Mesenchymal stem cell (in vitro differentiated cells and primary cell): Measurements from ENCODE around the gene OSBPL3.

Experiments used
- DNase-seq: peaks from one replicate; pipeline ENCODE4 v3.0.0-alpha.2; 2013
- H2AFZ ChIP-seq: one replicate; pipeline ENCODE4 v1.6.1; 2013; ENCODE audit warnings: low read depth, mild to moderate bottlenecking, control low read depth, inconsistent platforms, low read length, moderate library complexity
- H2AK5ac ChIP-seq: 2 replicates; pipeline ENCODE4 v1.6.1; 2013; ENCODE audit warnings: low read length, moderate library complexity, mild to moderate bottlenecking, inconsistent platforms; ENCODE audit not compliant: severe bottlenecking
- H2BK120ac ChIP-seq: one replicate; pipeline ENCODE4 v1.6.1; 2013; ENCODE audit warnings: low read depth, mild to moderate bottlenecking, inconsistent platforms, low read length, moderate library complexity
- H2BK12ac ChIP-seq, 2 experiments: one replicate each; pipeline ENCODE4 v1.6.1; 2013; ENCODE audit warnings: inconsistent platforms in 2 of 2, low read length in 2 of 2, mild to moderate bottlenecking in 2 of 2, moderate library complexity in 2 of 2, control low read depth in 1 of 2
- H2BK15ac ChIP-seq: one replicate; pipeline ENCODE4 v1.6.1; 2013; ENCODE audit warnings: mild to moderate bottlenecking, low read depth, inconsistent platforms; ENCODE audit not compliant: poor library complexity, severe bottlenecking
- H2BK5ac ChIP-seq: 2 replicates; pipeline ENCODE4 v1.6.1; 2013; ENCODE audit warnings: low read depth, mild to moderate bottlenecking, low read length, control low read depth, inconsistent platforms; ENCODE audit not compliant: poor library complexity, severe bottlenecking
- H3K14ac ChIP-seq, 2 experiments: one replicate each; pipeline ENCODE4 v1.6.1; 2013; ENCODE audit warnings: inconsistent platforms in 2 of 2, low read length in 2 of 2, control low read depth in 1 of 2, mild to moderate bottlenecking in 1 of 2, moderate library complexity in 1 of 2
- H3K18ac ChIP-seq, 2 experiments: one replicate each; pipeline ENCODE4 v1.6.1; 2013; ENCODE audit warnings: inconsistent platforms in 2 of 2, low read length in 2 of 2, control low read depth in 1 of 2, low read depth in 1 of 2, mild to moderate bottlenecking in 1 of 2
- H3K23ac ChIP-seq, 2 experiments: one replicate each; pipeline ENCODE4 v1.6.1; 2013; ENCODE audit warnings: inconsistent platforms in 2 of 2, low read length in 2 of 2, mild to moderate bottlenecking in 2 of 2, moderate library complexity in 2 of 2, control low read depth in 1 of 2
- H3K27ac ChIP-seq: 2 replicates; pipeline ENCODE4 v1.5.1; 2013; ENCODE audit warnings: mild to moderate bottlenecking, moderate library complexity, low read length, control low read depth, inconsistent platforms; ENCODE audit not compliant: poor library complexity, severe bottlenecking
- H3K27me3 ChIP-seq, 2 experiments: 2 replicates each; pipeline versions ENCODE4 v1.6.1 to v1.7.0; 2013; ENCODE audit warnings: low read length in 2 of 2, mild to moderate bottlenecking in 2 of 2, moderate library complexity in 2 of 2, control low read depth in 1 of 2, inconsistent platforms in 1 of 2; ENCODE audit not compliant: control insufficient read depth in 1 of 2, insufficient read depth in 1 of 2
- H3K36me3 ChIP-seq, 2 experiments: 2 replicates each; pipeline versions ENCODE4 v1.6.1 to v1.7.0; 2013; ENCODE audit warnings: low read length in 2 of 2, control low read depth in 1 of 2, inconsistent platforms in 1 of 2, low read depth in 1 of 2, mild to moderate bottlenecking in 1 of 2; ENCODE audit not compliant: insufficient read depth in 2 of 2, control insufficient read depth in 1 of 2
- H3K4ac ChIP-seq, 2 experiments: one replicate each; pipeline ENCODE4 v1.6.1; 2013; ENCODE audit warnings: inconsistent platforms in 2 of 2, low read length in 2 of 2, mild to moderate bottlenecking in 2 of 2, moderate library complexity in 2 of 2, control low read depth in 1 of 2, low read depth in 1 of 2
- H3K4me1 ChIP-seq: 2 replicates; pipeline ENCODE4 v1.6.1; 2013; ENCODE audit warnings: low read depth, low read length, control low read depth; ENCODE audit not compliant: control insufficient read depth, insufficient read depth
- H3K4me2 ChIP-seq: 2 replicates; pipeline ENCODE4 v1.6.1; 2013; ENCODE audit warnings: low read length, mild to moderate bottlenecking, inconsistent platforms; ENCODE audit not compliant: poor library complexity, severe bottlenecking
- H3K4me3 ChIP-seq, 2 experiments: 2 replicates each; pipeline versions ENCODE4 v1.5.1 to v1.7.0; 2013; ENCODE audit warnings: low read length in 2 of 2, mild to moderate bottlenecking in 2 of 2, control low read depth in 1 of 2, low read depth in 1 of 2; ENCODE audit not compliant: insufficient read depth in 1 of 2
- H3K79me1 ChIP-seq: replicated peaks from 2 replicates; pipeline ENCODE4 v1.6.1; 2013; ENCODE audit warnings: mild to moderate bottlenecking, control low read depth, low read length, inconsistent platforms; ENCODE audit not compliant: poor library complexity, severe bottlenecking
- H3K9ac ChIP-seq: 2 replicates; pipeline ENCODE4 v1.7.0; 2013; ENCODE audit warnings: mild to moderate bottlenecking, low read length, moderate library complexity
- H3K9me3 ChIP-seq: 2 replicates; pipeline ENCODE4 v1.7.0; 2013; ENCODE audit warnings: mild to moderate bottlenecking, low read length; ENCODE audit not compliant: control insufficient read depth
- H4K8ac ChIP-seq: one replicate; pipeline ENCODE4 v1.6.1; 2013; ENCODE audit warnings: inconsistent platforms, mild to moderate bottlenecking, low read length, moderate library complexity
- H4K91ac ChIP-seq: one replicate; pipeline ENCODE4 v1.6.1; 2013; ENCODE audit warnings: mild to moderate bottlenecking, low read length, inconsistent platforms
- WGBS: methylation state at CpG from one replicate; pipeline ENCODE4 v1.1.7; 2013; ENCODE audit warnings: mixed read lengths; 5-methylcytosine and 5-hydroxymethylcytosine counted together

The OSBPL3 gene

GRCh38 chr7:24899905-24900304 lies 80.1 kb downstream of the OSBPL3 start:
- no peak overlapping the region for H3K4me3 ChIP-seq
- H2BK5ac ChIP-seq, result no peak overlapping the region
- no peak overlapping the region for H4K91ac ChIP-seq
- H3K14ac ChIP-seq, result no peak overlapping the region
- no peak overlapping the region for H2BK120ac ChIP-seq
- no peaks in the 10 kb centered on the region for H3K36me3 ChIP-seq
- H3K27ac ChIP-seq, result no peak overlapping the region
- no peak overlapping the region for H2BK15ac ChIP-seq
- H3K9ac ChIP-seq, result no peak overlapping the region
- no peak overlapping the region for H4K8ac ChIP-seq
- no peak overlapping the region for H2BK12ac ChIP-seq
- 97% methylated on average over 3 of the region's 4 CpGs for WGBS
- no peak for DNase-seq
- no peak overlapping the region for H2AK5ac ChIP-seq
- no peak overlapping the region for H3K23ac ChIP-seq
- no peak overlapping the region for H3K4ac ChIP-seq
- H3K4me2 ChIP-seq, result no peak overlapping the region
- H3K4me1 ChIP-seq, result no peaks in the 10 kb centered on the region
- peaks cover 38% of the 10 kb centered on the region for H3K79me1 ChIP-seq
- no peak overlapping the region for H2AFZ ChIP-seq
- H3K18ac ChIP-seq, result no peak overlapping the region
- H3K9me3 ChIP-seq, result no peaks in the 10 kb centered on the region
- H3K27me3 ChIP-seq, result no peaks in the 10 kb centered on the region

- no peak overlapping the region for H2BK12ac ChIP-seq
- H3K14ac ChIP-seq, result no peak overlapping the region
- no peak overlapping the region for H3K4me2 ChIP-seq
- WGBS, result no CpG with 5 or more reads among the region's 1 CpG
- no peak overlapping the region for H2BK120ac ChIP-seq
- H3K27ac ChIP-seq, result no peak overlapping the region
- H3K79me1 ChIP-seq, result peaks cover 46% of the 10 kb centered on the region
- H3K23ac ChIP-seq, result no peak overlapping the region
- H3K9ac ChIP-seq, result no peak overlapping the region
- H4K91ac ChIP-seq, result no peak overlapping the region
- H3K9me3 ChIP-seq, result no peaks in the 10 kb centered on the region
- no peaks in the 10 kb centered on the region for H3K27me3 ChIP-seq
- H3K18ac ChIP-seq, result no peak overlapping the region
- no peak overlapping the region for H3K4ac ChIP-seq
- H2BK5ac ChIP-seq, result no peak overlapping the region
- H2AK5ac ChIP-seq, result no peak overlapping the region
- H2BK15ac ChIP-seq, result no peak overlapping the region
- H3K36me3 ChIP-seq, result no peaks in the 10 kb centered on the region
- no peak overlapping the region for H2AFZ ChIP-seq
- H3K4me3 ChIP-seq, result no peak overlapping the region
- no peaks in the 10 kb centered on the region for H3K4me1 ChIP-seq
- DNase-seq, result no peak
- no peak overlapping the region for H4K8ac ChIP-seq
These were observed 80.8 kb downstream of the OSBPL3 start for GRCh38 chr7:24899161-24899560.

GRCh38 chr7:24898691-24899090 lies 81.3 kb downstream of the OSBPL3 start:
- no peak overlapping the region for H4K8ac ChIP-seq
- no peak overlapping the region for H2BK120ac ChIP-seq
- no peaks in the 10 kb centered on the region for H3K27me3 ChIP-seq
- 86% methylated on average over 4 of the region's 4 CpGs for WGBS
- no peak overlapping the region for H2AFZ ChIP-seq
- no peak overlapping the region for H3K27ac ChIP-seq
- no peak overlapping the region for H3K23ac ChIP-seq
- H2BK15ac ChIP-seq, result no peak overlapping the region
- no peak overlapping the region for H2BK12ac ChIP-seq
- no peak overlapping the region for H3K4me3 ChIP-seq
- no peaks in the 10 kb centered on the region for H3K4me1 ChIP-seq
- H3K9me3 ChIP-seq, result no peaks in the 10 kb centered on the region
- H3K79me1 ChIP-seq, result peaks cover 46% of the 10 kb centered on the region
- no peak overlapping the region for H3K18ac ChIP-seq
- no peak for DNase-seq
- peak overlapping the region; percentile 9 for H2AK5ac ChIP-seq
- no peak overlapping the region for H3K14ac ChIP-seq
- H2BK5ac ChIP-seq, result no peak overlapping the region
- no peak overlapping the region for H3K9ac ChIP-seq
- no peak overlapping the region for H4K91ac ChIP-seq
- no peak overlapping the region for H3K4me2 ChIP-seq
- no peak overlapping the region for H3K4ac ChIP-seq
- H3K36me3 ChIP-seq, result no peaks in the 10 kb centered on the region

DNA sequence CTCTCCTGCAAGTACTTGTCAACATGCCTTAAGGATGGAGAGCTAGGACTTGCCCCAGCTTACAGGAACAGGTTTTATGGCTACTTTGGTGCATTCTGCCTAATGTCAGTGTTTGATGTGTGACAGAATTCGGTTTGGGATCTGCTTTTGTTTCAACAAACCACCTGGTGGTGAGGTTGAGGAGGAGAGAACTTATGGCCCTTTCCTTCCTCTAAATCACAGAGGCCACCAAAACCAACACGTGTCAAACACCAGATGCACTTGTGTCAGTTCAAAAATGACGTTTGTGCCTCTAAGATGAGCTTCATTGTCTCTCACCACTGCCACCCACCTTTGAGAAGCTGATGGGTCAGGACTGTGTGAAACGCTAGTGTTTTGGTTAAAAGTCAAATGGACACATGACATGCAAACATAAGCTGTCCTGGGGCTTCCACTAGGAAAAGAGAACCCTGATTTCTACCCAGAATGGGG lies 83.9 kb downstream of the OSBPL3 start:
- Histone ChIP-seq H4K91ac (no peak overlapping the region), H3K4me1 (peaks cover 2% of the 10 kb centered on the region), H2BK15ac (no peak overlapping the region), H2AFZ (no peak overlapping the region), H3K9me3 (no peaks in the 10 kb centered on the region), H3K4me3 (no peak overlapping the region), H3K27me3 (no peaks in the 10 kb centered on the region), H3K14ac (peak overlapping the region in 1 of 2 experiments; percentile 2), H3K79me1 (peaks cover 38% of the 10 kb centered on the region), H3K4ac (peak overlapping the region in 1 of 2 experiments; percentile 2), H3K36me3 (peaks cover 0 to 12% of the 10 kb centered on the region in 2 experiments), H3K27ac (no peak overlapping the region), H2BK5ac (no peak overlapping the region), H2AK5ac (no peak overlapping the region), H3K23ac (peak overlapping the region in 1 of 2 experiments; percentile 23), H2BK12ac (no peak overlapping the region), H3K4me2 (no peak overlapping the region), H4K8ac (no peak overlapping the region), H3K18ac (peak overlapping the region in 1 of 2 experiments; percentile 48), H2BK120ac (no peak overlapping the region), H3K9ac (no peak overlapping the region)
- DNase-seq, result no peak
- WGBS, result 68% methylated on average over 4 of the region's 4 CpGs
